GM19395 (cell line): ENCODE data around the gene DGKI.

Experiments
- ATAC-seq: cut with Tn5 transposase; IDR thresholded peaks from one replicate; pipeline ENCODE4 v1.9.1; 2021; ENCODE audit warnings: mild to moderate bottlenecking, moderate library complexity; ENCODE audit not compliant: unreplicated experiment

Gene DGKI

GRCh38 chr7:137692399-137692798, 154.4 kb downstream of the DGKI start:
- ATAC-seq = no peak

GRCh38 chr7:137691566-137691965, 155.2 kb downstream of the DGKI start:
- no peak for ATAC-seq

- ATAC-seq = no peak
Measured at GRCh38 chr7:137690635-137691034, 156.1 kb downstream of the DGKI start.

- no peak for ATAC-seq
Measured at GRCh38 chr7:137689761-137690160, 157.0 kb downstream of the DGKI start.

- no peak for ATAC-seq
Measured at GRCh38 chr7:137687556-137688265, 159.1 kb downstream of the DGKI start.

- no peak for ATAC-seq
Measured at GRCh38 chr7:137685433-137686164, 161.2 kb downstream of the DGKI start.

- ATAC-seq = no peak
Measured at GRCh38 chr7:137684776-137685175, 162.0 kb downstream of the DGKI start.

- no peak for ATAC-seq
Measured at GRCh38 chr7:137684316-137684715, 162.5 kb downstream of the DGKI start.

- ATAC-seq = no peak
Measured at GRCh38 chr7:137682596-137682995, 164.2 kb downstream of the DGKI start.

GRCh38 chr7:137681657-137682562, 164.9 kb downstream of the DGKI start:
- ATAC-seq = no peak

GRCh38 chr7:137674551-137675409, 172.0 kb downstream of the DGKI start:
- ATAC-seq = no peak

- ATAC-seq = no peak
Measured at GRCh38 chr7:137674048-137674447, 172.7 kb downstream of the DGKI start.

GRCh38 chr7:137671920-137672319, 174.9 kb downstream of the DGKI start:
- no peak for ATAC-seq

- ATAC-seq = peak; percentile 58
Measured at GRCh38 chr7:137670222-137671064, 176.3 kb downstream of the DGKI start.

- ATAC-seq = no peak
Measured at GRCh38 chr7:137669706-137670105, 177.1 kb downstream of the DGKI start.

GRCh38 chr7:137668404-137668803, 178.4 kb downstream of the DGKI start:
- ATAC-seq = no peak

GRCh38 chr7:137667633-137668387, 179.0 kb downstream of the DGKI start:
- ATAC-seq = no peak

- no peak for ATAC-seq
Measured at GRCh38 chr7:137664846-137665245, 181.9 kb downstream of the DGKI start.

GRCh38 chr7:137661634-137662033, 185.1 kb downstream of the DGKI start:
- ATAC-seq = no peak
